IMR-90 (cell line): ENCODE data around the gene CCDC9. TPM values are rescaled to one million over a fixed set of nuclear protein-coding genes. Genes with fewer than 3 reads are reported as not detected.
A peak's percentile ranks its signal among the peaks of the same experiment; 100 is the strongest.

ENCODE experiments used
- ATAC-seq: fragments of 200-7000 bp; cut with Tn5 transposase; 2 replicates; pipeline ENCODE4 v1.9.1; 2020; ENCODE audit warnings: low read depth, mild to moderate bottlenecking, moderate library complexity
- BruUV-seq: library from RNA; stranded (reverse); fragments of 400-500 nt; replicated peaks from 2 replicates; lab custom pipeline; 2021; lab: Mats Ljungman, UMichigan
- CTCF ChIA-PET: fragments of 300-600 bp; formaldehyde crosslinking; extraction: SDS; loops from one replicate; lab custom pipeline; 2021; ENCODE audit warnings: antibody characterized with exemption; lab: Yijun Ruan, JAX
- POLR2A ChIA-PET: fragments of 300-600 bp; sonication (Branson Sonifier 250); formaldehyde crosslinking; loops from one replicate; lab custom pipeline; 2022; ENCODE audit warnings: antibody characterized with exemption; ENCODE audit not compliant: unreplicated experiment; lab: Charles Lee
- DNase-seq: peaks from one replicate; pipeline ENCODE4 v3.0.0; 2013
- H2AFZ ChIP-seq: replicated peaks from 2 replicates; pipeline ENCODE3; 2013; ENCODE audit warnings: low read length, mild to moderate bottlenecking; ENCODE audit not compliant: poor library complexity
- H2AK5ac ChIP-seq: 2 replicates; pipeline ENCODE4 v1.6.1; 2013; ENCODE audit warnings: low read depth, low read length, inconsistent platforms
- H2AK9ac ChIP-seq: replicated peaks from 2 replicates; pipeline ENCODE3; 2013; ENCODE audit warnings: mild to moderate bottlenecking, low read depth, low read length, moderate library complexity; ENCODE audit not compliant: poor library complexity
- H2BK120ac ChIP-seq: 2 replicates; pipeline ENCODE4 v1.6.1; 2013; ENCODE audit warnings: low read depth, low read length, inconsistent platforms
- H2BK15ac ChIP-seq: 3 replicates; pipeline ENCODE4 v1.6.1; 2013; ENCODE audit warnings: low read depth, low read length, inconsistent platforms
- H2BK20ac ChIP-seq: 2 replicates; pipeline ENCODE4 v1.6.1; 2013; ENCODE audit warnings: low read depth, mild to moderate bottlenecking, inconsistent platforms, low read length, moderate library complexity
- H2BK5ac ChIP-seq: 2 replicates; pipeline ENCODE4 v1.6.1; 2013; ENCODE audit warnings: mild to moderate bottlenecking, low read depth, low read length, inconsistent platforms; ENCODE audit not compliant: poor library complexity, severe bottlenecking
- H3K14ac ChIP-seq: replicated peaks from 2 replicates; pipeline ENCODE4 v1.6.1; 2013; ENCODE audit warnings: low read depth, low read length, inconsistent platforms
- H3K18ac ChIP-seq: 2 replicates; pipeline ENCODE4 v1.6.1; 2013; ENCODE audit warnings: low read depth, low read length, control low read depth
- H3K23ac ChIP-seq: 2 replicates; pipeline ENCODE4 v1.6.1; 2013; ENCODE audit warnings: low read depth, low read length, inconsistent platforms
- H3K27ac ChIP-seq: 2 replicates; pipeline ENCODE4 v1.5.1; 2013; ENCODE audit warnings: mild to moderate bottlenecking, control low read depth, low read length; ENCODE audit not compliant: insufficient read depth
- H3K27me3 ChIP-seq: 2 replicates; pipeline ENCODE4 v1.6.1; 2013; ENCODE audit warnings: low read length; ENCODE audit not compliant: control insufficient read depth, insufficient read depth
- H3K36me3 ChIP-seq: 2 replicates; pipeline ENCODE4 v1.6.1; 2013; ENCODE audit warnings: low read length, mixed read lengths; ENCODE audit not compliant: control insufficient read depth, insufficient read depth
- H3K4ac ChIP-seq: 2 replicates; pipeline ENCODE4 v1.6.1; 2013; ENCODE audit warnings: low read depth, low read length, inconsistent platforms
- H3K4me1 ChIP-seq: 2 replicates; pipeline ENCODE4 v1.6.1; 2013; ENCODE audit warnings: low read length, mixed read lengths; ENCODE audit not compliant: control insufficient read depth, insufficient read depth
- H3K4me2 ChIP-seq: 2 replicates; pipeline ENCODE4 v1.6.1; 2013; ENCODE audit warnings: low read depth, mild to moderate bottlenecking, control low read depth, low read length, moderate library complexity
- H3K4me3 ChIP-seq: 2 replicates; pipeline ENCODE4 v1.5.1; 2013; ENCODE audit warnings: low read depth, mild to moderate bottlenecking, control low read depth, low read length, moderate library complexity; ENCODE audit not compliant: insufficient read depth
- H3K56ac ChIP-seq: 2 replicates; pipeline ENCODE4 v1.6.1; 2013; ENCODE audit warnings: low read length, inconsistent platforms; ENCODE audit not compliant: insufficient read depth; ENCODE audit errors: extremely low read depth
- H3K79me1 ChIP-seq, 2 experiments: 2 replicates each; pipeline ENCODE4 v1.6.1; 2013; ENCODE audit warnings: low read length in 2 of 2, inconsistent platforms in 1 of 2, low read depth in 1 of 2
- H3K9ac ChIP-seq: 2 replicates; pipeline ENCODE4 v1.6.1; 2013; ENCODE audit warnings: low read depth, low read length, control low read depth
- H3K9me1 ChIP-seq: 2 replicates; pipeline ENCODE4 v1.6.1; 2013; ENCODE audit warnings: low read length, inconsistent platforms; ENCODE audit not compliant: insufficient read depth
- H3K9me3 ChIP-seq: 2 replicates; pipeline ENCODE4 v1.6.1; 2013; ENCODE audit warnings: low read length; ENCODE audit not compliant: control insufficient read depth, insufficient read depth
- H4K20me1 ChIP-seq: 2 replicates; pipeline ENCODE4 v1.6.1; 2013; ENCODE audit warnings: low read length, inconsistent platforms; ENCODE audit not compliant: insufficient read depth
- H4K5ac ChIP-seq: 2 replicates; pipeline ENCODE4 v1.6.1; 2013; ENCODE audit warnings: mild to moderate bottlenecking, low read depth, low read length, control low read depth
- H4K8ac ChIP-seq, 2 experiments: 2 replicates each; pipeline ENCODE4 v1.6.1; 2013; ENCODE audit warnings: low read depth in 2 of 2, low read length in 2 of 2, control low read depth in 1 of 2, inconsistent platforms in 1 of 2
- H4K91ac ChIP-seq: 2 replicates; pipeline ENCODE4 v1.6.1; 2013; ENCODE audit warnings: low read depth, low read length, inconsistent platforms; ENCODE audit not compliant: insufficient read depth
- BHLHE40 ChIP-seq: fragments of 150-350 bp; IDR thresholded peaks from 2 replicates; pipeline ENCODE4 v1.6.1; 2016; ENCODE audit warnings: mild to moderate bottlenecking, low read depth, low read length
- CEBPB ChIP-seq: IDR thresholded peaks from 2 replicates; pipeline ENCODE4 v1.6.1; 2012; ENCODE audit warnings: low read depth, low read length, improper control_type of control experiment
- CHD1 ChIP-seq: IDR thresholded peaks from 2 replicates; pipeline ENCODE4 v1.6.1; 2012; ENCODE audit warnings: low read depth, low read length, improper control_type of control experiment
- ELK1 ChIP-seq: fragments of 150-350 bp; IDR thresholded peaks from 2 replicates; pipeline ENCODE4 v1.6.1; 2016; ENCODE audit warnings: low read depth, mild to moderate bottlenecking, low read length, moderate library complexity, borderline replicate concordance
- FOS ChIP-seq: fragments of 150-350 bp; IDR thresholded peaks from 2 replicates; pipeline ENCODE4 v1.6.1; 2016; ENCODE audit warnings: low read depth, low read length
- MAFK ChIP-seq: IDR thresholded peaks from 2 replicates; pipeline ENCODE4 v1.6.1; 2012; ENCODE audit warnings: low read depth, low read length, improper control_type of control experiment
- MAZ ChIP-seq: IDR thresholded peaks from 2 replicates; pipeline ENCODE4 v1.6.1; 2012; ENCODE audit warnings: low read depth, mild to moderate bottlenecking, low read length, improper control_type of control experiment, moderate library complexity, borderline replicate concordance
- MXI1 ChIP-seq: IDR thresholded peaks from 2 replicates; pipeline ENCODE4 v1.6.1; 2012; ENCODE audit warnings: low read depth, mild to moderate bottlenecking, low read length, moderate library complexity, borderline replicate concordance
- NFE2L2 ChIP-seq: fragments of 150-350 bp; IDR thresholded peaks from 2 replicates; pipeline ENCODE4 v1.6.1; 2016; ENCODE audit warnings: low read depth, mild to moderate bottlenecking, low read length
- POLR2A ChIP-seq: IDR thresholded peaks from 2 replicates; pipeline ENCODE4 v1.6.1; 2012; ENCODE audit warnings: mild to moderate bottlenecking, low read depth, low read length
- RAD21 ChIP-seq: IDR thresholded peaks from 2 replicates; pipeline ENCODE4 v1.6.1; 2012; ENCODE audit warnings: low read length, improper control_type of control experiment
- RCOR1 ChIP-seq: IDR thresholded peaks from 2 replicates; pipeline ENCODE4 v1.6.1; 2012; ENCODE audit warnings: mild to moderate bottlenecking, low read length, improper control_type of control experiment; ENCODE audit not compliant: insufficient replicate concordance
- RFX5 ChIP-seq: IDR thresholded peaks from 2 replicates; pipeline ENCODE4 v1.8.0; 2012; ENCODE audit warnings: low read depth, mild to moderate bottlenecking, low read length, moderate library complexity
- SMC3 ChIP-seq: fragments of 150-350 bp; IDR thresholded peaks from 2 replicates; pipeline ENCODE4 v1.6.1; 2016; ENCODE audit warnings: low read depth, mild to moderate bottlenecking, antibody characterized with exemption, low read length, moderate library complexity
- USF2 ChIP-seq: fragments of 150-350 bp; IDR thresholded peaks from 2 replicates; pipeline ENCODE4 v1.6.1; 2017; ENCODE audit warnings: mild to moderate bottlenecking, antibody characterized with exemption, low read length, low read depth
- WGBS, 2 experiments: methylation state at CpG; one replicate each; pipeline versions ENCODE4 v1.1.5 to v1.1.7; 2013; ENCODE audit warnings: missing lambda C conversion rate in 2 of 2; ENCODE audit not compliant: insufficient read length in 1 of 2; ENCODE audit errors: extremely low coverage in 2 of 2; 5-methylcytosine and 5-hydroxymethylcytosine counted together
- dilution Hi-C: fragments of 300-500 bp; cut with HindIII; formaldehyde crosslinking; loops from one replicate; pipeline ENCODE4 v1.14.3; 2018; ENCODE audit warnings: low sequenced_read_pairs; ENCODE audit not compliant: unreplicated experiment
- in situ Hi-C: fragments of 300-500 bp; cut with MboI; formaldehyde crosslinking; loops from 3 replicates; pipeline ENCODE4 v1.14.3; 2019; ENCODE audit warnings: low sequenced_read_pairs, inconsistent platforms, mixed read lengths
- intact Hi-C: fragments of 100-400 bp; cut with micrococcal nuclease; formaldehyde crosslinking; loops from 2 replicates; pipeline ENCODE4 v1.10.0; 2022
- polyA plus RNA-seq, 3 experiments: library from polyadenylated mRNA; depleted of rRNA; stranded (reverse); fragments of >200 nt; gene quantifications; 2 replicates each; pipeline ENCODE4 v1.2.3, GENCODE V29; 2012; ENCODE audit warnings: low replicate concordance in 1 of 3
- total RNA-seq: library from RNA; depleted of rRNA; stranded (reverse); fragments of >200 nt; gene quantifications from 2 replicates; pipeline ENCODE4 v1.2.3, GENCODE V29; 2012

CCDC9 gene
- total and polyA plus RNA-seq, 2 of the 4 experiments (the other 2 are of a cell fraction), result 2.9 to 8.6 TPM

- H3K27me3 ChIP-seq, result no peaks in the 10 kb centered on the region
- peak overlapping the region; percentile 38 for H4K5ac ChIP-seq
- peak overlapping the region; percentile 77 for H3K9ac ChIP-seq
- H3K79me1 ChIP-seq, result peaks cover 10 to 44% of the 10 kb centered on the region in 2 experiments
- peak overlapping the region; percentile 96 for H3K27ac ChIP-seq
- H2AK5ac ChIP-seq, result peak overlapping the region; percentile 100
- peak overlapping the region; percentile 100 for H2BK20ac ChIP-seq
- in situ Hi-C loops (no loop called here), dilution Hi-C loops (no loop called here), intact Hi-C loops (no loop called here)
- H2BK5ac ChIP-seq, result peak overlapping the region; percentile 99
- no TSS peak for BruUV-seq
- peak overlapping the region; percentile 100 for H3K23ac ChIP-seq
- no peaks in the 10 kb centered on the region for H3K9me3 ChIP-seq
- peak overlapping the region; percentile 94 for H4K91ac ChIP-seq
- H2BK15ac ChIP-seq, result peak overlapping the region; percentile 100; the same call in 2 of the 3 replicates
- no peaks in the 10 kb centered on the region for H3K36me3 ChIP-seq
- H2AFZ ChIP-seq, result peak overlapping the region; percentile 97
- peak; percentile 60 for ATAC-seq
- H3K4ac ChIP-seq, result peak overlapping the region; percentile 100
- peak overlapping the region; percentile 100 for H3K14ac ChIP-seq
- H2BK120ac ChIP-seq, result peak overlapping the region; percentile 98
- peak overlapping the region; percentile 90 for H3K56ac ChIP-seq
- H3K4me3 ChIP-seq, result peak overlapping the region; percentile 96
- H3K4me2 ChIP-seq, result peak overlapping the region; percentile 78
- ChIA-PET CTCF (no interaction called here), POLR2A (interaction anchor here (0.8 kb wide), 1 partner anchor 444 kb away, joined by 4 read pairs; no protein-coding TSS in a partner anchor)
- peaks cover 24% of the 10 kb centered on the region for H3K4me1 ChIP-seq
- peaks cover 29% of the 10 kb centered on the region for H4K20me1 ChIP-seq
- H2AK9ac ChIP-seq, result peak overlapping the region; percentile 99
- 10% methylated on average over 17 of the region's 51 CpGs; no CpG with 5 or more reads in 1 of the 2 experiments for WGBS, 2 experiments
- peaks cover 21% of the 10 kb centered on the region for H3K9me1 ChIP-seq
- peak; percentile 90 for DNase-seq
- H4K8ac ChIP-seq, result peak overlapping the region; percentile 85 to 96
- H3K18ac ChIP-seq, result peak overlapping the region; percentile 64
- TF ChIP-seq POLR2A, result peak; percentile 68; the same call in 1 of the 2 replicates
- TF ChIP-seq USF2, result peak; percentile 92
- no peak for TF ChIP-seq RAD21
- TF ChIP-seq CHD1, result no peak
- no peak for TF ChIP-seq ELK1
- no peak for TF ChIP-seq FOS
- no peak for TF ChIP-seq SMC3
- no peak for TF ChIP-seq CEBPB
- TF ChIP-seq BHLHE40, result peak; percentile 95
- TF ChIP-seq MXI1, result peak; percentile 78
- TF ChIP-seq MAFK, result no peak
- TF ChIP-seq RFX5, result no peak
- peak; percentile 96 for TF ChIP-seq MAZ
- no peak for TF ChIP-seq NFE2L2
- no peak for TF ChIP-seq RCOR1
Measured at GRCh38 chr19:47231215-47232054, 24.9 kb upstream of the CCDC9 start.
